ENCODE data around the gene PPP1R15B. TPM values are rescaled to one million over a fixed set of nuclear protein-coding genes. Genes with fewer than 3 reads are reported as not detected.
A peak's percentile ranks its signal among the peaks of the same experiment; 100 is the strongest.

The PPP1R15B gene
- total and polyA plus RNA-seq, 2 donors (not counting 1 experiment from before 2014, with no cell fraction given), result 65.7 to 137 TPM

- peaks cover 35% of the 10 kb centered on the region for H3K79me2 ChIP-seq (ENCODE audit: control insufficient read depth, insufficient read depth, low read length)
- H3K27ac ChIP-seq (ENCODE audit: low read length in 2 of 2), result peak overlapping the region in 1 of 2 donors; percentile 90
- H3K36me3 ChIP-seq (replicated peaks in 1 of 2; ENCODE audit: control extremely low read depth in 1 of 2, control insufficient read depth in 1 of 2, extremely low read depth in 1 of 2, insufficient read depth in 2 of 2, low read length in 1 of 2), result peaks cover 1 to 55% of the 10 kb centered on the region in 2 experiments
- Mint-ChIP-seq H3K4me3 (no peak overlapping the region), H3K9me3 (ENCODE audit: insufficient read depth) (no peaks in the 10 kb centered on the region), H3K27me3 (no peaks in the 10 kb centered on the region), H3K27ac (peak overlapping the region; percentile 68), H3K4me1 (peaks cover 88% of the 10 kb centered on the region)
- no peak overlapping the region for H3K9ac ChIP-seq (ENCODE audit: low read length)
- H3K4me1 ChIP-seq (ENCODE audit: control insufficient read depth in 2 of 2, insufficient read depth in 2 of 2, low read length in 2 of 2), result peaks cover 81 to 89% of the 10 kb centered on the region in 2 donors
- TF ChIP-seq EZH2 (IDR thresholded peaks at IDR 0.05; ENCODE audit: borderline replicate concordance, insufficient read depth, low read depth, low read length, poor library complexity, severe bottlenecking) (no peak), CTCF (IDR thresholded peaks at IDR 0.05) (no peak)
- 100% methylated on average over 3 of the region's 5 CpGs for WGBS (ENCODE audit: insufficient coverage)
- ChIA-PET CTCF (interaction anchor here (2.6 to 43.9 kb wide), 3 partner anchors 10 to 43 kb away, joined by 15 to 1884 read pairs (median 67); partner anchors contain the start of gene PIK3C2B), POLR2A (interaction anchor here (0.9 to 3.4 kb wide), 2 partner anchors 23 to 37 kb away, joined by 3 to 14 read pairs; partner anchors contain the start of gene PIK3C2B)
- no peak for ATAC-seq (ENCODE audit: low read depth)
- no peak overlapping the region for H2AFZ ChIP-seq (ENCODE audit: insufficient read depth, low read depth, low read length, poor library complexity, severe bottlenecking)
- intact Hi-C loops (cut with micrococcal nuclease), result no loop called here
- H4K20me1 ChIP-seq (ENCODE audit: control insufficient read depth, insufficient read depth, low read length, poor library complexity, severe bottlenecking), result no peaks in the 10 kb centered on the region
- no peak overlapping the region for H3K4me2 ChIP-seq (replicated peaks; ENCODE audit: low read depth, low read length, poor library complexity, severe bottlenecking)
- DNase-seq, result no peak
- no peak overlapping the region for H3K4me3 ChIP-seq (ENCODE audit: control extremely low read depth in 1 of 5, extremely low read depth in 1 of 5, insufficient read depth in 1 of 5, low read depth in 2 of 5, low read length in 4 of 5)
- H3K27me3 ChIP-seq (replicated peaks in 1 of 4; ENCODE audit: control extremely low read depth in 1 of 4, control insufficient read depth in 3 of 4, insufficient read depth in 4 of 4, low read length in 3 of 4), result no peaks in the 10 kb centered on the region
- no peaks in the 10 kb centered on the region for H3K9me3 ChIP-seq (ENCODE audit: control extremely low read depth in 1 of 3, control insufficient read depth in 2 of 3, insufficient read depth in 1 of 3, low read length in 2 of 3)
Measured at GRCh38 chr1:204457666-204458065, 46.0 kb upstream of the PPP1R15B start.

- H3K4me1 Mint-ChIP-seq, result peaks cover 88% of the 10 kb centered on the region
- Histone ChIP-seq H3K4me2 (replicated peaks; ENCODE audit: low read depth, low read length, poor library complexity, severe bottlenecking) (no peak overlapping the region), H3K9me3 (ENCODE audit: control extremely low read depth in 1 of 3, control insufficient read depth in 2 of 3, insufficient read depth in 1 of 3, low read length in 2 of 3) (no peaks in the 10 kb centered on the region), H3K79me2 (ENCODE audit: control insufficient read depth, insufficient read depth, low read length) (peaks cover 41% of the 10 kb centered on the region), H3K27me3 (replicated peaks in 1 of 4; ENCODE audit: control extremely low read depth in 1 of 4, control insufficient read depth in 3 of 4, insufficient read depth in 4 of 4, low read length in 3 of 4) (no peaks in the 10 kb centered on the region), H3K27ac (ENCODE audit: low read length in 2 of 2) (peak overlapping the region in 1 of 2 donors; percentile 90), H3K4me3 (ENCODE audit: control extremely low read depth in 1 of 5, extremely low read depth in 1 of 5, insufficient read depth in 1 of 5, low read depth in 2 of 5, low read length in 4 of 5) (no peak overlapping the region), H3K4me1 (ENCODE audit: control insufficient read depth in 2 of 2, insufficient read depth in 2 of 2, low read length in 2 of 2) (peaks cover 81 to 89% of the 10 kb centered on the region in 2 donors), H4K20me1 (ENCODE audit: control insufficient read depth, insufficient read depth, low read length, poor library complexity, severe bottlenecking) (no peaks in the 10 kb centered on the region), H3K9ac (ENCODE audit: low read length) (no peak overlapping the region), H2AFZ (ENCODE audit: insufficient read depth, low read depth, low read length, poor library complexity, severe bottlenecking) (no peak overlapping the region), H3K36me3 (replicated peaks in 1 of 2; ENCODE audit: control extremely low read depth in 1 of 2, control insufficient read depth in 1 of 2, extremely low read depth in 1 of 2, insufficient read depth in 2 of 2, low read length in 1 of 2) (peaks cover 1 to 60% of the 10 kb centered on the region in 2 experiments)
- DNase-seq, result no peak
- H3K4me3 Mint-ChIP-seq, result no peak overlapping the region
- no peak for ATAC-seq (ENCODE audit: low read depth)
- H3K27me3 Mint-ChIP-seq, result no peaks in the 10 kb centered on the region
- intact Hi-C loops (cut with micrococcal nuclease), result no loop called here
- TF ChIP-seq EZH2 (IDR thresholded peaks at IDR 0.05; ENCODE audit: borderline replicate concordance, insufficient read depth, low read depth, low read length, poor library complexity, severe bottlenecking) (no peak), CTCF (IDR thresholded peaks at IDR 0.05) (no peak)
- CTCF ChIA-PET, result interaction anchor here (1.2 to 43.9 kb wide), 4 partner anchors 10 to 44 kb away, joined by 4 to 1884 read pairs (median 41); partner anchors contain the start of gene PIK3C2B
- no peaks in the 10 kb centered on the region for H3K9me3 Mint-ChIP-seq (ENCODE audit: insufficient read depth)
- 92% methylated on average over 5 of the region's 11 CpGs for WGBS (ENCODE audit: insufficient coverage)
- POLR2A ChIA-PET, result interaction anchor here (0.8 to 3.4 kb wide), 2 partner anchors 37 to 976 kb away, joined by 4 to 14 read pairs; partner anchors contain the start of gene PIK3C2B
- peak overlapping the region; percentile 68 for H3K27ac Mint-ChIP-seq
Measured at GRCh38 chr1:204456826-204457442, 45.3 kb upstream of the PPP1R15B start.
